CD4-positive, alpha-beta T cell (primary cell): ENCODE results near the gene CALCOCO1. TPM values are rescaled to one million over a fixed set of nuclear protein-coding genes. Genes with fewer than 3 reads are reported as not detected.

ENCODE experiments used
- ATAC-seq: fragments of 200-7000 bp; cut with Tn5 transposase; one replicate; pipeline ENCODE4 v1.10.0; 2022; ENCODE audit warnings: mild to moderate bottlenecking; ENCODE audit not compliant: poor library complexity
- CTCF ChIA-PET: fragments of 350-600 bp; sonication (Branson Sonifier 250); formaldehyde crosslinking; loops from one replicate; lab custom pipeline; 2021; ENCODE audit warnings: antibody characterized with exemption, inconsistent platforms; lab: Charles Lee
- POLR2A ChIA-PET: fragments of 350-600 bp; sonication (Branson Sonifier 250); formaldehyde crosslinking; loops from one replicate; lab custom pipeline; 2021; ENCODE audit warnings: antibody characterized with exemption, inconsistent platforms; lab: Charles Lee
- DNase-seq, 14 experiments: peaks; one replicate each; pipeline ENCODE4 v3.0.0-alpha.2; 2013 to 2020; ENCODE audit warnings: mixed read lengths in 2 of 14
- H3K27ac ChIP-seq, 2 donors: one replicate each; pipeline versions ENCODE4 v1.5.1 to v1.7.0; 2013; ENCODE audit warnings: low read length in 2 of 2, low read depth in 1 of 2, mild to moderate bottlenecking in 1 of 2
- H3K27me3 ChIP-seq, 2 experiments: 1 replicate in 1 of 2; 2 replicates in 1 of 2; pipeline versions ENCODE4 v1.6.1 to v1.7.0; 2013; ENCODE audit warnings: low read length in 2 of 2, control low read depth in 1 of 2, mild to moderate bottlenecking in 1 of 2, moderate library complexity in 1 of 2; ENCODE audit not compliant: insufficient read depth in 2 of 2, control insufficient read depth in 1 of 2
- H3K36me3 ChIP-seq: one replicate; pipeline ENCODE4 v1.6.1; 2013; ENCODE audit warnings: low read length, control low read depth; ENCODE audit not compliant: insufficient read depth
- H3K4me1 ChIP-seq: one replicate; pipeline ENCODE4 v1.6.1; 2013; ENCODE audit warnings: low read length, control low read depth; ENCODE audit not compliant: insufficient read depth
- H3K4me3 ChIP-seq: one replicate; pipeline ENCODE4 v1.5.1; 2013; ENCODE audit warnings: mild to moderate bottlenecking, low read length, moderate library complexity
- H3K9me3 ChIP-seq, 2 experiments: 1 replicate in 1 of 2; 2 replicates in 1 of 2; pipeline versions ENCODE4 v1.6.1 to v1.7.0; 2013; ENCODE audit warnings: low read length in 2 of 2, mild to moderate bottlenecking in 2 of 2, control low read depth in 1 of 2, moderate library complexity in 1 of 2; ENCODE audit not compliant: control insufficient read depth in 1 of 2, insufficient read depth in 1 of 2
- H3K27ac Mint-ChIP-seq: one replicate; pipeline ENCODE4 v1.8.0; 2020; ENCODE audit warnings: mixed read lengths
- H3K27me3 Mint-ChIP-seq: one replicate; pipeline ENCODE4 v1.8.0; 2021; ENCODE audit warnings: mixed read lengths
- H3K36me3 Mint-ChIP-seq: one replicate; pipeline ENCODE4 v1.8.0; 2021; ENCODE audit warnings: low read depth, mixed read lengths
- H3K4me1 Mint-ChIP-seq: one replicate; pipeline ENCODE4 v1.8.0; 2021; ENCODE audit warnings: low read depth, mixed read lengths
- H3K4me3 Mint-ChIP-seq: one replicate; pipeline ENCODE4 v1.8.0; 2020; ENCODE audit warnings: mild to moderate bottlenecking, mixed read lengths
- H3K9me3 Mint-ChIP-seq: one replicate; pipeline ENCODE4 v1.8.0; 2020; ENCODE audit warnings: mixed read lengths
- CTCF ChIP-seq: fragments of 200-600 bp; IDR thresholded peaks from one replicate; pipeline ENCODE4 v1.8.0; 2022; ENCODE audit warnings: antibody characterized with exemption, mild to moderate bottlenecking
- intact Hi-C, 2 experiments: fragments of 100-400 bp; cut with DNase I in 1 of 2; cut with micrococcal nuclease in 1 of 2; formaldehyde crosslinking; loops; one replicate each; pipeline versions ENCODE4 v1.15.1 to v1.9.0; 2023 to 2025; cut with DNase I, micrococcal nuclease
- total RNA-seq, 174 experiments: library from RNA in 2 of 174; stranded (reverse) in 2 of 174; gene quantifications; one replicate each; pipeline ENCODE4 v1.2.3 and lab custom pipeline; 2021 to 2026

CALCOCO1 gene
- total RNA-seq, 2 experiments from 2014 or later: 66.8 to 69.3 TPM

GRCh38 chr12:53670308-53670707 is 56.9 kb downstream of the CALCOCO1 start:
- Mint-ChIP-seq H3K36me3 (peaks cover 80% of the 10 kb centered on the region), H3K4me1 (peaks cover 32% of the 10 kb centered on the region), H3K27ac (no peak overlapping the region), H3K27me3 (no peaks in the 10 kb centered on the region), H3K9me3 (no peaks in the 10 kb centered on the region), H3K4me3 (no peak overlapping the region)
- POLR2A ChIA-PET: no interaction called here
- Histone ChIP-seq H3K4me1 (peaks cover 12% of the 10 kb centered on the region), H3K27me3 (no peaks in the 10 kb centered on the region), H3K9me3 (no peaks in the 10 kb centered on the region), H3K36me3 (peaks cover 68% of the 10 kb centered on the region), H3K27ac (no peak overlapping the region), H3K4me3 (no peak overlapping the region)
- TF ChIP-seq CTCF: no peak
- CTCF ChIA-PET: no interaction called here
- DNase-seq (no peak), ATAC-seq (no peak)
- intact Hi-C loops: loop anchor here in 1 of 2 experiments (10.0 kb wide), 1 partner anchor 346 kb away; the partner anchor contains the start of gene AAAS

- no peak overlapping the region for H3K27ac Mint-ChIP-seq
- H3K4me1 Mint-ChIP-seq: peaks cover 15% of the 10 kb centered on the region
- Histone ChIP-seq H3K27me3 (no peaks in the 10 kb centered on the region), H3K27ac (no peak overlapping the region), H3K4me3 (no peak overlapping the region), H3K9me3 (no peaks in the 10 kb centered on the region), H3K36me3 (peaks cover 78% of the 10 kb centered on the region), H3K4me1 (no peaks in the 10 kb centered on the region)
- intact Hi-C loops: no loop called here
- no peak overlapping the region for H3K4me3 Mint-ChIP-seq
- POLR2A ChIA-PET: no interaction called here
- CTCF ChIA-PET: interaction anchor here (1.3 kb wide), 1 partner anchor 9 kb away, joined by 5 read pairs; the partner anchor contains the start of gene ATP5MC2
- peaks cover 81% of the 10 kb centered on the region for H3K36me3 Mint-ChIP-seq
- DNase-seq: no peak
- no peak for TF ChIP-seq CTCF
- ATAC-seq: no peak
- no peaks in the 10 kb centered on the region for H3K27me3 Mint-ChIP-seq
- no peaks in the 10 kb centered on the region for H3K9me3 Mint-ChIP-seq
Observed at GRCh38 chr12:53667080-53667479, 60.2 kb downstream of the CALCOCO1 start.

GRCh38 chr12:53664936-53665335 is 62.3 kb downstream of the CALCOCO1 start:
- DNase-seq (no peak), ATAC-seq (no peak)
- Histone ChIP-seq H3K4me3 (no peak overlapping the region), H3K9me3 (no peaks in the 10 kb centered on the region), H3K36me3 (peaks cover 60% of the 10 kb centered on the region), H3K27me3 (no peaks in the 10 kb centered on the region), H3K4me1 (no peaks in the 10 kb centered on the region), H3K27ac (no peak overlapping the region)
- no peaks in the 10 kb centered on the region for H3K9me3 Mint-ChIP-seq
- no peak overlapping the region for H3K27ac Mint-ChIP-seq
- no peaks in the 10 kb centered on the region for H3K27me3 Mint-ChIP-seq
- peaks cover 8% of the 10 kb centered on the region for H3K4me1 Mint-ChIP-seq
- H3K36me3 Mint-ChIP-seq: peaks cover 71% of the 10 kb centered on the region
- CTCF ChIA-PET: interaction anchor here (1.4 kb wide), 1 partner anchor 11 kb away, joined by 4 read pairs; the partner anchor contains the start of gene ATP5MC2
- no peak for TF ChIP-seq CTCF
- POLR2A ChIA-PET: no interaction called here
- intact Hi-C loops: no loop called here
- no peak overlapping the region for H3K4me3 Mint-ChIP-seq
